GM18907 (cell line): ENCODE measurements around the gene SET.
A peak's percentile ranks its signal among the peaks of the same experiment; 100 is the strongest.
"Not testable (repeated sequence)": the region's sequence is repeated elsewhere in the genome, so short reads cannot be mapped to it uniquely, and the experiment has no call there.

Source experiments
- ATAC-seq: cut with Tn5 transposase; IDR thresholded peaks from one replicate; pipeline ENCODE4 v1.9.1; 2021; ENCODE audit warnings: mild to moderate bottlenecking, moderate library complexity; ENCODE audit not compliant: unreplicated experiment

Gene SET

GRCh38 chr9:128685636-128686489, 3.2 kb upstream of the SET start:
- ATAC-seq, result no peak

GRCh38 chr9:128687453-128687852, 1.6 kb upstream of the SET start:
- ATAC-seq, result no peak

GRCh38 chr9:128689293-128689774, 312 bp downstream of the SET start:
- peak; percentile 13 for ATAC-seq

- no peak for ATAC-seq
Observed at GRCh38 chr9:128689820-128690683, 1.0 kb downstream of the SET start.

- no peak for ATAC-seq
Observed at GRCh38 chr9:128690684-128691034, 1.6 kb downstream of the SET start.

GRCh38 chr9:128693738-128694137, 4.7 kb downstream of the SET start:
- not testable (repeated sequence) for ATAC-seq

GRCh38 chr9:128694344-128694743, 5.3 kb downstream of the SET start:
- peak; percentile 38 for ATAC-seq

- ATAC-seq, result no peak
Observed at GRCh38 chr9:128696923-128697707, 8.1 kb downstream of the SET start.

GRCh38 chr9:128699096-128699795, 10.2 kb downstream of the SET start:
- ATAC-seq, result not testable (repeated sequence)

- no peak for ATAC-seq
Observed at GRCh38 chr9:128701227-128701854, 12.3 kb downstream of the SET start.

- ATAC-seq, result peak; percentile 61
Observed at GRCh38 chr9:128702445-128702948, 13.5 kb downstream of the SET start, which contains the start of gene PKN3. TSS of gene PKN3 (plus strand) at chr9:128702503. CDS start at chr9:128702916, 413 bp downstream.

- no peak for ATAC-seq
Observed at GRCh38 chr9:128702949-128703615, 14.1 kb downstream of the SET start.

- no peak for ATAC-seq
Observed at GRCh38 chr9:128703616-128704355, 14.8 kb downstream of the SET start.

- ATAC-seq, result no peak
Observed at GRCh38 chr9:128704356-128704670, 15.3 kb downstream of the SET start.

GRCh38 chr9:128705051-128705965, 16.3 kb downstream of the SET start:
- no peak for ATAC-seq

- ATAC-seq, result no peak
Observed at GRCh38 chr9:128706045-128706444, 17.0 kb downstream of the SET start.

GRCh38 chr9:128706671-128707381, 17.8 kb downstream of the SET start:
- ATAC-seq, result no peak
